GM12875 (cell line): Measurements from ENCODE around the gene GOLPH3.

Experiments
- H3K4me3 ChIP-seq: one replicate; pipeline ENCODE4 v1.5.1; 2011; ENCODE audit warnings: low read depth, low read length, control low read depth
- CTCF ChIP-seq: IDR thresholded peaks from 2 replicates; pipeline ENCODE4 v1.5.1; 2011; ENCODE audit warnings: low read depth, mild to moderate bottlenecking, control low read depth, inconsistent platforms, low read length, moderate library complexity, borderline replicate concordance; ENCODE audit not compliant: insufficient read depth

The GOLPH3 gene

GRCh38 chr5:32098291-32098690, 75.8 kb downstream of the GOLPH3 start:
- no peak overlapping the region for H3K4me3 ChIP-seq
- no peak for TF ChIP-seq CTCF

- no peak overlapping the region for H3K4me3 ChIP-seq
- no peak for TF ChIP-seq CTCF
Observed at GRCh38 chr5:32096891-32097595, 77.1 kb downstream of the GOLPH3 start.

GRCh38 chr5:32095261-32095671, 78.9 kb downstream of the GOLPH3 start:
- no peak overlapping the region for H3K4me3 ChIP-seq
- no peak for TF ChIP-seq CTCF

- no peak for TF ChIP-seq CTCF
- H3K4me3 ChIP-seq: no peak overlapping the region
Observed at GRCh38 chr5:32094691-32095090, 79.4 kb downstream of the GOLPH3 start.

GRCh38 chr5:32092938-32093812, 80.9 kb downstream of the GOLPH3 start:
- H3K4me3 ChIP-seq: no peak overlapping the region
- TF ChIP-seq CTCF: peak; percentile 72

GRCh38 chr5:32090755-32091128, 83.4 kb downstream of the GOLPH3 start:
- H3K4me3 ChIP-seq: no peak overlapping the region
- TF ChIP-seq CTCF: no peak
